ENCODE results near the gene PEX5. TPM values are rescaled to one million over a fixed set of nuclear protein-coding genes. Genes with fewer than 3 reads are reported as not detected.

Gene PEX5
- total RNA-seq, 1 donor from 2014 or later = 65.4 TPM

DNA sequence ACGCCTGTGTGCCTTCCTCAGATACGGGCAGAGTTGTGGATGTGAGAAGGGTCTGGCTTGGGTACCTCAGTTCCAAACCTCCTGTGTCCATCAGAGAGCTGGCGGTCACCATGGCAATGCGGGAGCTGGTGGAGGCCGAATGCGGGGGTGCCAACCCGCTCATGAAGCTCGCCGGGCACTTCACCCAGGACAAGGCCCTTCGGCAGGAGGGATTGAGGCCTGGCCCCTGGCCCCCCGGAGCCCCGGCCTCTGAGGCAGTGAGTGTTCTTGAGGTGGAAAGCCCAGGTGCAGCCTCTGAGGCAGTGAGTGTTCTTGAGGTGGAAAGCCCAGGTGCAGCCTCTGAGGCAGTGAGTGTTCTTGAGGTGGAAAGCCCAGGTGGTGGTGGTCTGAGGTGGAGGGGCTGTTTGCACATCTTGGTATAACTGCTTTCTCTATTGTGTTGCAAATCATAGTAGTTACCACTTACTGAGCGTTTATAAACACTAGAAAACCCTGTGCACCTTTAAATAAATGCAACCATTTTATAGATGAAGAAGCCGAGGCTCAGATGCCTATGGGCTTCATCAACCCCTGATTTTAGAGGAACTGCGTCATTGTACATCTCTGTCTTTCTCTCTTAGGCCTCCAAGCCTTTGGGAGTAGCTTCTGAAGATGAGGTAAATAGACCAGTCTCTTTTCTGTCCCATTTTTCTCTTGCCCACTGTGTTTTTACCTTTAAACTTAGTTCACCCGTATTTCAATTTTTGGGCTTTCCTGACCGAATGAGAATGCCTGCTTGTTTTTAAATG, 976 bp downstream of the PEX5 start:
- Mint-ChIP-seq H3K4me3 (ENCODE audit: low read depth) (peak overlapping the region; percentile 90), H3K27ac (peak overlapping the region; percentile 86), H3K9me3 (ENCODE audit: low read depth) (no peaks in the 10 kb centered on the region)

GRCh38 chr12:7193674-7194073, 4.2 kb downstream of the PEX5 start:
- no peaks in the 10 kb centered on the region for H3K27me3 Mint-ChIP-seq
- no peak overlapping the region for H3K27ac Mint-ChIP-seq
- peaks cover 29% of the 10 kb centered on the region for H3K36me3 Mint-ChIP-seq (ENCODE audit: insufficient read depth)
- TF ChIP-seq CTCF (IDR thresholded peaks at IDR 0.05; ENCODE audit: unreplicated experiment) = no peak
- H3K4me1 Mint-ChIP-seq (ENCODE audit: low read depth) = peaks cover 25% of the 10 kb centered on the region
- DNase-seq (ENCODE audit: low spot score, unreplicated experiment) = no peak
- no peak overlapping the region for H3K4me3 Mint-ChIP-seq (ENCODE audit: low read depth)
- H3K9me3 Mint-ChIP-seq (ENCODE audit: low read depth) = no peaks in the 10 kb centered on the region

More for the DNA sequence above, 976 bp downstream of the PEX5 start:
- peaks cover 19% of the 10 kb centered on the region for H3K36me3 Mint-ChIP-seq (ENCODE audit: insufficient read depth)
- TF ChIP-seq CTCF (IDR thresholded peaks at IDR 0.05; ENCODE audit: unreplicated experiment) = no peak
- H3K4me1 Mint-ChIP-seq (ENCODE audit: low read depth) = peaks cover 22% of the 10 kb centered on the region
- DNase-seq (ENCODE audit: low spot score, unreplicated experiment) = peak; percentile 31
- peaks cover 4% of the 10 kb centered on the region for H3K27me3 Mint-ChIP-seq

DNA sequence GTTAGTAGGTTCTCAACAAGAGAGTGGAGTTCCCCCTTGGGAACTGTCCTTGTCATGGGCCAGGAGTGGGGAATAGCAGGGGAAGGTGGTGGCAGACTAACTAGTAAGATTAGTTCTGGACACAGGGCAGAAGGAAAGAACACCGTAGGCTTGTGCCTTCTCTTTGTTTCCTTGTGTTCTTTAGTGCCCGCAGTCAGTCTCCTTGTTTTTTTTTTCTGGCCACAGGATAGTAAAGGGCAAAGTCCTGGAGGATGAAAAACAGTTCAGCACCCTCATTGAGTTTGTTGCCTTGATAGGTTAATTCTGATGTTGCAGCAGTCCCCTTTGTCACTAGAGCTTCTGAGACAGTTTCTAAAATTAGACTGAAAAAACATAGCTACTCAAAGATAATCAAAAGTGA, 8.4 kb downstream of the PEX5 start:
- peaks cover 50% of the 10 kb centered on the region for H3K36me3 Mint-ChIP-seq (ENCODE audit: insufficient read depth)
- peaks cover 3% of the 10 kb centered on the region for H3K9me3 Mint-ChIP-seq (ENCODE audit: low read depth)
- peak overlapping the region; percentile 22 for H3K27ac Mint-ChIP-seq
- no peak overlapping the region for H3K4me3 Mint-ChIP-seq (ENCODE audit: low read depth)
- no peak for DNase-seq (ENCODE audit: low spot score, unreplicated experiment)
- peaks cover 13% of the 10 kb centered on the region for H3K4me1 Mint-ChIP-seq (ENCODE audit: low read depth)
- no peaks in the 10 kb centered on the region for H3K27me3 Mint-ChIP-seq
- no peak for TF ChIP-seq CTCF (IDR thresholded peaks at IDR 0.05; ENCODE audit: unreplicated experiment)

- Mint-ChIP-seq H3K27ac (no peak overlapping the region), H3K27me3 (no peaks in the 10 kb centered on the region), H3K9me3 (ENCODE audit: low read depth) (peaks cover 3% of the 10 kb centered on the region), H3K36me3 (ENCODE audit: insufficient read depth) (peaks cover 63% of the 10 kb centered on the region), H3K4me3 (ENCODE audit: low read depth) (no peak overlapping the region), H3K4me1 (ENCODE audit: low read depth) (peaks cover 1% of the 10 kb centered on the region)
- DNase-seq (ENCODE audit: low spot score, unreplicated experiment) = no peak
- no peak for TF ChIP-seq CTCF (IDR thresholded peaks at IDR 0.05; ENCODE audit: unreplicated experiment)
Measured at GRCh38 chr12:7203109-7203508, 13.6 kb downstream of the PEX5 start.

GRCh38 chr12:7205091-7205490, 15.6 kb downstream of the PEX5 start:
- Mint-ChIP-seq H3K27ac (no peak overlapping the region), H3K36me3 (ENCODE audit: insufficient read depth) (peaks cover 74% of the 10 kb centered on the region), H3K4me1 (ENCODE audit: low read depth) (no peaks in the 10 kb centered on the region), H3K27me3 (no peaks in the 10 kb centered on the region), H3K9me3 (ENCODE audit: low read depth) (peaks cover 7% of the 10 kb centered on the region), H3K4me3 (ENCODE audit: low read depth) (no peak overlapping the region)
- no peak for DNase-seq (ENCODE audit: low spot score, unreplicated experiment)
- no peak for TF ChIP-seq CTCF (IDR thresholded peaks at IDR 0.05; ENCODE audit: unreplicated experiment)
